ENCODE measurements around the gene EMSY. TPM values are rescaled to one million over a fixed set of nuclear protein-coding genes. Genes with fewer than 3 reads are reported as not detected.

EMSY gene
- total and polyA plus RNA-seq, 12 donors: 5.9 to 23.4 (median 16.9) TPM

DNA sequence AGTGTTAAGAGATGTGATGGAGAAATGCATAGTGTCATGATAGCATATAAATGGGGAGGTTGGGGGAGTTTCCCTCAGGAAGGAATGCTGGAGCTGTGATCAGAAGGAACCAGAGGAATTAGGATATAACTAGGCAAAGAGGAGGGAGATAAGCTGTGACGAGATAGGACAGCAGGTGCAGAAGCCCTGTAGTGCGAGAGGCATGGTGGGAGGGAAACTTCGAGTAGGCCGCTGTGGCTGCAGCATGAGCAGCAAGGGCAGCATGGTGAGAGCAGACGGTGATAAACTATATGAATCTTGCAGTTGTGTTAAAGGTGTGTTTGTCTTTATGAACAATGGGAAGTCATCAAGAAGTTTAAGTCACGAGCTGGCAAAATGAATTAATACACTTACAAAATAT is 109.9 kb downstream of the EMSY start:
- H3K27ac ChIP-seq: no peak overlapping the region
- no peaks in the 10 kb centered on the region for H3K9me3 ChIP-seq
- ATAC-seq: no peak
- no peaks in the 10 kb centered on the region for H3K27me3 ChIP-seq
- intact Hi-C loops (cut with DNase I): loop anchor here in 2 of 10 donors (5.0 kb wide), 1 partner anchor 128 kb away; no protein-coding TSS in a partner anchor
- peaks cover 0 to 20% (median 5%) of the 10 kb centered on the region in 9 donors for H3K4me1 ChIP-seq
- WGBS, 2 donors: 72 to 88% methylated on average over 6 of the region's 6 CpGs
- TF ChIP-seq, protein P1, sequence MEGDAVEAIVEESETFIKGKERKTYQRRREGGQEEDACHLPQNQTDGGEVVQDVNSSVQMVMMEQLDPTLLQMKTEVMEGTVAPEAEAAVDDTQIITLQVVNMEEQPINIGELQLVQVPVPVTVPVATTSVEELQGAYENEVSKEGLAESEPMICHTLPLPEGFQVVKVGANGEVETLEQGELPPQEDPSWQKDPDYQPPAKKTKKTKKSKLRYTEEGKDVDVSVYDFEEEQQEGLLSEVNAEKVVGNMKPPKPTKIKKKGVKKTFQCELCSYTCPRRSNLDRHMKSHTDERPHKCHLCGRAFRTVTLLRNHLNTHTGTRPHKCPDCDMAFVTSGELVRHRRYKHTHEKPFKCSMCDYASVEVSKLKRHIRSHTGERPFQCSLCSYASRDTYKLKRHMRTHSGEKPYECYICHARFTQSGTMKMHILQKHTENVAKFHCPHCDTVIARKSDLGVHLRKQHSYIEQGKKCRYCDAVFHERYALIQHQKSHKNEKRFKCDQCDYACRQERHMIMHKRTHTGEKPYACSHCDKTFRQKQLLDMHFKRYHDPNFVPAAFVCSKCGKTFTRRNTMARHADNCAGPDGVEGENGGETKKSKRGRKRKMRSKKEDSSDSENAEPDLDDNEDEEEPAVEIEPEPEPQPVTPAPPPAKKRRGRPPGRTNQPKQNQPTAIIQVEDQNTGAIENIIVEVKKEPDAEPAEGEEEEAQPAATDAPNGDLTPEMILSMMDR (IDR thresholded peaks at IDR 0.05): no peak
- no peak overlapping the region for H3K4me3 ChIP-seq
- H3K36me3 ChIP-seq: peaks cover 0 to 12% (median 0%) of the 10 kb centered on the region in 9 donors
- no peak for DNase-seq

DNA sequence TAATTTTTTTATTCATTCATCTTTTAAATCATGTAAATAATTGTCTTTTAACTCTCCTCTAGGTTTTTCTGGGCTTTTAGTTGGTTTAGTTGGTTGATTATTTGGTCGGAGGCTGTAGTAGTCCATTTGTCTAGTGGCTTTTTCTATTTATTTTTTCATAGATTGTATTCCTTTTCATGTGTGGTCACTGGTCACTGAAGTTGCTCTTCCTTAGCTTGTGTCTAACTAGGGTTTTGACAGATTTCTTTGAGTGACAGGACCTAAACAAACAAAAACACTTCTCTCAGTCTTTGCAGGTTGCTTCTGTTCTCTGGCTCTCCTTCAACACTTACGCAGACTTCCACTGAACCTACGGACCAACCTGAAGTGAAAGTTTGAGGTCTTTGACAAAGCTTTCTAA is 112.6 kb downstream of the EMSY start:
- intact Hi-C loops (cut with DNase I): loop anchor here in 1 of 10 donors (5.0 kb wide), 1 partner anchor 125 kb away; no protein-coding TSS in a partner anchor
- Histone ChIP-seq H3K4me3 (no peak overlapping the region), H3K27ac (no peak overlapping the region), H3K9me3 (no peaks in the 10 kb centered on the region), H3K36me3 (no peaks in the 10 kb centered on the region), H3K4me1 (peaks cover 0 to 26% (median 8%) of the 10 kb centered on the region in 9 donors), H3K27me3 (no peaks in the 10 kb centered on the region)
- ATAC-seq: no peak
- DNase-seq: no peak
- WGBS, 2 donors: 95 to 97% methylated on average over 3 of the region's 3 CpGs
- TF ChIP-seq, protein P1 (IDR thresholded peaks at IDR 0.05): no peak

DNA sequence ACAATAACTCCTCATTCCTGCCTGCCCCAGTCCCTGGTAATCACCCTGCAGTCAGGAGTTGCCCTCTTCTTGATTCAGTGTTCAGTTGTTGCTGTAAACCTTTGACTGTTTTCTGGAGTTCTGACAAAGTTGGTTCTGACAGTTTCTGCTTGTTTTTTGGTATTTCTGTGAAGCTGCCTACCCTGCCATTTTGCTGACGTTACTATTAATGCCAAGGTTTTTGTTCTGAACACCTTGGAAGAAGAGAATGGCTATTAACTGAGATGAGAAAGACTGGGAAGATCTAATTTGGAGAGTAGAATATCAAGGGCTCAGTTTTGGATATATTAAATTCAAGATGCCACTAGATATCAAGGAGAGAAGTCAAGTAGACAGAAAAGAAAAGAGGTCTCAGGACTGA is 113.7 kb downstream of the EMSY start:
- TF ChIP-seq, protein P1 (IDR thresholded peaks at IDR 0.05): no peak
- no peaks in the 10 kb centered on the region for H3K36me3 ChIP-seq
- DNase-seq (no peak), ATAC-seq (no peak)
- H3K27ac ChIP-seq: no peak overlapping the region
- H3K27me3 ChIP-seq: no peaks in the 10 kb centered on the region
- intact Hi-C loops (cut with DNase I): loop anchor here in 1 of 10 donors (5.0 kb wide), 1 partner anchor 124 kb away; no protein-coding TSS in a partner anchor
- 38 to 91% methylated on average over 1 of the region's 1 CpG for WGBS, 2 donors
- H3K4me3 ChIP-seq: no peak overlapping the region
- H3K9me3 ChIP-seq: no peaks in the 10 kb centered on the region
- H3K4me1 ChIP-seq: peaks cover 0 to 26% (median 8%) of the 10 kb centered on the region in 9 donors

DNA sequence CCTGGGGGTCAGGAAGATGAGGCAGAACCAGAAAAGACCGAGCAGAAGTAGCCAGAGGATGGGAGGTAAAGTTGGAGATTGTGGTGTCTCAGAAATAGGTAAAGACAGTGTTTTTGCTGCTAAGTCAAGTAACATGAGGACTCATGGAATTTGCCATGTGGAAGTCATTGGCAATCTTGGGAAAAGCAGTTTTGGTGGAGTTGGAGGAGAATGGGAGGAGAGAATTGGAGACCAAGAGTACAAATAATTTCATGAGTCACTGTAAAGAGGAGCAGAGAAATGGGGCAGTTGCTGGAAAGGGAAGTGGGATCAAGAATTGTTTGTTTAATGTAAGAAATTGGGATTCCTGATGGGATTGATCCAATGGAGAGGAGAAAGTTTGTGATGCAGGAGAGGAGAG is 114.1 kb downstream of the EMSY start:
- Histone ChIP-seq H3K4me3 (no peak overlapping the region), H3K4me1 (peaks cover 0 to 26% (median 8%) of the 10 kb centered on the region in 9 donors), H3K27ac (no peak overlapping the region), H3K36me3 (no peaks in the 10 kb centered on the region), H3K9me3 (no peaks in the 10 kb centered on the region), H3K27me3 (no peaks in the 10 kb centered on the region)
- TF ChIP-seq, protein P1 (IDR thresholded peaks at IDR 0.05): no peak
- 93 to 100% methylated on average over 1 of the region's 1 CpG for WGBS, 2 donors
- DNase-seq (no peak), ATAC-seq (no peak)
- intact Hi-C loops (cut with DNase I): loop anchor here in 1 of 10 donors (5.0 kb wide), 1 partner anchor 123 kb away; no protein-coding TSS in a partner anchor

Data from heart right ventricle (tissue), 16 donors.